Measurements from ENCODE around the gene ZC3H7B. TPM values are rescaled to one million over a fixed set of nuclear protein-coding genes. Genes with fewer than 3 reads are reported as not detected.
"Not testable (repeated sequence)": the region's sequence is repeated elsewhere in the genome, so short reads cannot be mapped to it uniquely, and the experiment has no call there.

The ZC3H7B gene, protein sequence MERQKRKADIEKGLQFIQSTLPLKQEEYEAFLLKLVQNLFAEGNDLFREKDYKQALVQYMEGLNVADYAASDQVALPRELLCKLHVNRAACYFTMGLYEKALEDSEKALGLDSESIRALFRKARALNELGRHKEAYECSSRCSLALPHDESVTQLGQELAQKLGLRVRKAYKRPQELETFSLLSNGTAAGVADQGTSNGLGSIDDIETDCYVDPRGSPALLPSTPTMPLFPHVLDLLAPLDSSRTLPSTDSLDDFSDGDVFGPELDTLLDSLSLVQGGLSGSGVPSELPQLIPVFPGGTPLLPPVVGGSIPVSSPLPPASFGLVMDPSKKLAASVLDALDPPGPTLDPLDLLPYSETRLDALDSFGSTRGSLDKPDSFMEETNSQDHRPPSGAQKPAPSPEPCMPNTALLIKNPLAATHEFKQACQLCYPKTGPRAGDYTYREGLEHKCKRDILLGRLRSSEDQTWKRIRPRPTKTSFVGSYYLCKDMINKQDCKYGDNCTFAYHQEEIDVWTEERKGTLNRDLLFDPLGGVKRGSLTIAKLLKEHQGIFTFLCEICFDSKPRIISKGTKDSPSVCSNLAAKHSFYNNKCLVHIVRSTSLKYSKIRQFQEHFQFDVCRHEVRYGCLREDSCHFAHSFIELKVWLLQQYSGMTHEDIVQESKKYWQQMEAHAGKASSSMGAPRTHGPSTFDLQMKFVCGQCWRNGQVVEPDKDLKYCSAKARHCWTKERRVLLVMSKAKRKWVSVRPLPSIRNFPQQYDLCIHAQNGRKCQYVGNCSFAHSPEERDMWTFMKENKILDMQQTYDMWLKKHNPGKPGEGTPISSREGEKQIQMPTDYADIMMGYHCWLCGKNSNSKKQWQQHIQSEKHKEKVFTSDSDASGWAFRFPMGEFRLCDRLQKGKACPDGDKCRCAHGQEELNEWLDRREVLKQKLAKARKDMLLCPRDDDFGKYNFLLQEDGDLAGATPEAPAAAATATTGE
- polyA plus RNA-seq, result 10 to 100 TPM; 13.9 to 23.1 TPM

DNA sequence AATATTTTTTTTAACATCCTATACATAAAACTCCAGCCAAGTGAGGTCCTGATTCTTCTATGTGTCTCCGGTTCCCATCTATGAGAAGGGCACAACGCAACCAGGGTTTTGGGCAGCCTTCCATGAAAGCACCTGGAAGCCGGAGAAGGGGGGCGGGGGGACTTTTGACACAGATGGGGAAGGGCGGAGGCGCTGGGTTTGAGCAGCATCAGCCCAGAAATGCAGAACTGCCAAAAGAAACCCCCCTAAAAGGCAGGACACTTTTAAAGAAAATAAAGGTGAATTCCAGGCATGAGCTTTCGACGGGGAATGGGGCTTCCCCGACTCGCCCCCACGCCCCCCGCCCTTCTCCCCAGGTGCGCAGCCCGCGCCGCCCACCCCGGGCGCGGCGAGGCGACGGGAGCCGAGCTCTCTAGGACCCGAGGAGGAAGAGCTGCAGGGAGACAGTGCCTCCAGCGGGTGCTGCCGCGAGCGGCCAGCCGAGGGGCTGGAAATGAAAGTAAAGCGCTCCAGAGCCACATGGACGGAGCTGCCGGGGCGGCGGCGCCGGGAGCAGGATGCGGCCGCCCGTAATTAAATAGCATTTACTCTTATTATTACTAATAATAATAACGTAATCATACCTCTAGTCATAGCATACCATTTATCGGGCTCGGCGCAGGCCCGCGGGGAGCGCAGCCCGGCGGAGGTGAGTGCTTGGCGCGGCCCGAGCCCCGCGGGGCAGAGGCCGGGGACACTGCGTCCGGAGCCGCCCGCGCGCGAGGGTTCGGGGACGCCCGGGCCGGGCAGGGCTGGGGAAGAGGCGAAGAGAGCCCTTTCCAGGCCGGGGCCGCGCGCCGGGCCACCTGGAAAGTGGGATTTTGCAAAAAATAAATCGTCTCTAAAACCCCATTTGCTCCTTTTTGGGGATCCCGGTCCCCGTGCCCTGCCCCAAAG is at the start of gene ZC3H7B:
Gene ZC3H7B (plus strand): TSS at position 441 of the 936 bp plus-strand sequence. CDS start 19,136 bp downstream, outside the sequence.
- Histone ChIP-seq H3K4me1 (ENCODE audit: control insufficient read depth in 2 of 2, insufficient read depth in 2 of 2, low read length in 1 of 2) (peaks cover 0 to 2% of the 10 kb centered on the region in 2 donors), H3K27me3 (ENCODE audit: control insufficient read depth in 1 of 2, insufficient read depth in 2 of 2, low read length in 2 of 2) (no peaks in the 10 kb centered on the region), H3K4me3 (ENCODE audit: low read depth in 1 of 2, low read length in 2 of 2) (peak within 1 kb of the TSS; percentile 66 to 85), H3K27ac (ENCODE audit: low read depth in 2 of 2, low read length in 1 of 2) (peak within 1 kb of the TSS; percentile 66 to 77), H3K36me3 (ENCODE audit: control insufficient read depth in 2 of 2, insufficient read depth in 2 of 2, low read length in 1 of 2) (no peaks in the 10 kb centered on the region), H3K9me3 (ENCODE audit: control insufficient read depth in 2 of 2, insufficient read depth in 1 of 2, low read depth in 1 of 2, low read length in 1 of 2) (no peaks in the 10 kb centered on the region)
- 0% methylated on average over 74 of the region's 74 CpGs for WGBS, 2 donors

DNA sequence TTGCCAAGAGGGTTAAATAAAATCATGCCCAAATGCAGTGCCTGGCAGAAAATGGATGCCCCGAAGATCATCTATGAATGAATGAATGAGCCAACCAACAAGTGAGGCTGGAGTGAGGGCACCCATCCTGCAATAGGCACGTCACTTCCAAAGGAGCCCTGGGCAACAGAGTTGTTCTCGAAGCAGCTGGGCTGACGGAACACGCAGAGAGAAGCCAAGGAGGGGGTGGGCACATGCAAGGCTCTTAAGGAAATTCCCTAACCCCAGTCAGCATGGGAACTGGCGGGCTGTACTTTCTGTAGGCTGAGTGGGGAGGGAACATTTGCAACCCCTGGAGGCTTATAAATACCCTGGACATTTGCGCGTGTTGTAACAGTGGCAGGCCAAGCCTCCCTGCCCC is 49.0 kb upstream of the ZC3H7B start:
- peaks cover 39 to 77% of the 10 kb centered on the region in 2 donors for H3K36me3 ChIP-seq (ENCODE audit: control insufficient read depth in 2 of 2, insufficient read depth in 2 of 2, low read length in 1 of 2)

DNA sequence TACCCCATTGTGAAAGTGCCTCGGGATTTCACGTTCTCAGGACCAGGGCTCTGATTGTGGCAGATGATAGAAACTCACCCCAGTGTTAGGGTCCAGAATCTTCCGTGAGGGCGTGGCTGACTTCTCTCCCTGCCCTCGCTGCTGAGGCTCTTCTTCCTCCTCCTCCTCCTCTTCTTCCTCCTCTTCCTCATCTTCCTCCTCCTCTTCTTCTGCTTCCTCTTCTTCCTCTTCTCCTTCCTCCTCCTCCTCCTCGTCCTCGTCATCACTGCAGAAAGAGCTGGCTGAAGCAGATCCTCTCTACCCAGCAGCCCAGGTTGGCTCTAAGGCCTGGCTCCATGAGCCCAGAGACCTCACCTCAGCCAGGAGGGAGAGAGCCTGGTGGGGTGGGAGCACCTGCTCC is 47.1 kb upstream of the ZC3H7B start:
- 91 to 94% methylated on average over 7 of the region's 7 CpGs for WGBS, 2 donors

More for the DNA sequence above, 49.0 kb upstream of the ZC3H7B start:
- Histone ChIP-seq H3K4me1 (ENCODE audit: control insufficient read depth in 2 of 2, insufficient read depth in 2 of 2, low read length in 1 of 2) (peaks cover 0 to 6% of the 10 kb centered on the region in 2 donors), H3K9me3 (ENCODE audit: control insufficient read depth in 2 of 2, insufficient read depth in 1 of 2, low read depth in 1 of 2, low read length in 1 of 2) (no peaks in the 10 kb centered on the region), H3K4me3 (ENCODE audit: low read depth in 1 of 2, low read length in 2 of 2) (no peak overlapping the region), H3K27me3 (ENCODE audit: control insufficient read depth in 1 of 2, insufficient read depth in 2 of 2, low read length in 2 of 2) (no peaks in the 10 kb centered on the region), H3K27ac (ENCODE audit: low read depth in 2 of 2, low read length in 1 of 2) (no peak overlapping the region)
- WGBS, 2 donors, result 88 to 93% methylated on average over 8 of the region's 8 CpGs

DNA sequence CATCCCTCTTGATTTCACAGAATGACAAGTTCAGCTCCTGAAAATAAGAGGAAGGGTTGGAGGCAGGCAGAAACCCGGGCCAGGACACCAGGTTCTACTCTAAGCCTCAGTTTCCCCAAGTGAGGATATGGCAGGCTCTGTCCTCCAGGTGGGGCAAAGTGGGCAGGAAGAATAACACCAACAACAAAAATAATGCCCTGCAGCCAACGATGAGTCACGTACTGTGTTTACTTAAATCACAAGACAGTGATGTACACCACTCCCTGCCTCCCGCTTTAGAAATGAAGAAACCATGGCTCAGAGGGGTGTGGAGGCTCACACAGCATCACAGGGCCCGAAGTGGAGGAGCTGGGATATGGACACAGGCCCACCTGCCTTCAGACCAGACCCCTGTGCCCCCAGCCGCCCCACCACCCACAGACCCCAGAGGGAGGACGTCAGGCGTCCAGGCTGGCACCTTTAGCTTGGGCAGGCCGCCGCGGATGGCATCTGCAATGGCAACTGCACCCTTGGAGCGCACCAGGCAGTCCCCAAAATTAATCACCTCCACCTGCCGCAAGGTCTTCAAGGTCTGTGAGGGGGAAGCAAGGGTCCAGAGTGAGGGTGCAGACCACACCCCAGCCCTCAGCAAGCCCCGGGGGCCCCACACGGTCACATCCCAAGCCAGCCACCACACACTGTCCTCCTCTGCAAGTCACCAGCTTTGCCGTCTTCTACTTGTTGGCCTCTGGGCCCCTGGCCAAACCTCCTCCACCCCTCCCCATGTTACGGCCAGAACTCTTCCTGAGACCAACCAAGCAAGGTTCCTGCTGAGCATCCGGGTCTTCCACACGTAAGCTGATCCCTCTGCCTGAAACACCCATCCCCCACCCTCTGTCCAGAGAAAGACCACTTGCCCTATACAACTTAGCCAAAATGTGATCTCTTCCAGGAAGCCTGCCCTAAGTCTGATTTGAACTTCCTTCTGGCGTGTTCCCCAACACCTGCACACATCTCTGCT is 44.8 kb upstream of the ZC3H7B start:
- no peaks in the 10 kb centered on the region for H3K27me3 ChIP-seq (ENCODE audit: control insufficient read depth in 1 of 2, insufficient read depth in 2 of 2, low read length in 2 of 2)
- H3K4me3 ChIP-seq (ENCODE audit: low read depth in 1 of 2, low read length in 2 of 2), result no peak overlapping the region
- peak overlapping the region in 1 of 2 donors; percentile 13 for H3K27ac ChIP-seq (ENCODE audit: low read depth in 2 of 2, low read length in 1 of 2)
- H3K4me1 ChIP-seq (ENCODE audit: control insufficient read depth in 2 of 2, insufficient read depth in 2 of 2, low read length in 1 of 2), result peaks cover 0 to 6% of the 10 kb centered on the region in 2 donors
- H3K9me3 ChIP-seq (ENCODE audit: control insufficient read depth in 2 of 2, insufficient read depth in 1 of 2, low read depth in 1 of 2, low read length in 1 of 2), result no peaks in the 10 kb centered on the region
- H3K36me3 ChIP-seq (ENCODE audit: control insufficient read depth in 2 of 2, insufficient read depth in 2 of 2, low read length in 1 of 2), result peaks cover 29 to 63% of the 10 kb centered on the region in 2 donors
- WGBS, 2 donors, result 73 to 74% methylated on average over 20 of the region's 20 CpGs

More for the DNA sequence above, 47.1 kb upstream of the ZC3H7B start:
- Histone ChIP-seq H3K36me3 (ENCODE audit: control insufficient read depth in 2 of 2, insufficient read depth in 2 of 2, low read length in 1 of 2) (peaks cover 36 to 72% of the 10 kb centered on the region in 2 donors), H3K9me3 (ENCODE audit: control insufficient read depth in 2 of 2, insufficient read depth in 1 of 2, low read depth in 1 of 2, low read length in 1 of 2) (no peaks in the 10 kb centered on the region), H3K4me3 (ENCODE audit: low read depth in 1 of 2, low read length in 2 of 2) (no peak overlapping the region), H3K27me3 (ENCODE audit: control insufficient read depth in 1 of 2, insufficient read depth in 2 of 2, low read length in 2 of 2) (no peaks in the 10 kb centered on the region), H3K4me1 (ENCODE audit: control insufficient read depth in 2 of 2, insufficient read depth in 2 of 2, low read length in 1 of 2) (peaks cover 0 to 6% of the 10 kb centered on the region in 2 donors), H3K27ac (ENCODE audit: low read depth in 2 of 2, low read length in 1 of 2) (no peak overlapping the region)

DNA sequence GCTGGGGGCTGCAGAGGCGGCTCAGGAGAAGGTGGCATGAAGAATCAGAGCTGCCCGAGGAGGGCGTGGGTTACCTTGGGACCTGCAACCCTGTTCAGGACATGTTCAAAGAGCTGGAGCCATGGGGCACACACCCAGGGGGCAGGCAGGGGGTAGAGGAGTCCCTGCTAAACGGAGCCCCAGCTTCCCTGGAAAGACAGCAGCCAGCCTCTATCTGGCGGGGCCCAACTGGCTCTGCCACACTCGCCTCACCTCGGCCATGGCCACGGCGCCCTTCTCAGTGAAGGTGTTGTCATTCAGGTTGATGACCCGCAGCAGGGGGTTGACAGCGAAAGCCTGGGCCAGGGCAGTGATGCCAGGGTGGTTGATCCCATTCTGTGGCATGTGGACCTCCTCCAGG is 43.6 kb upstream of the ZC3H7B start:
- H3K36me3 ChIP-seq (ENCODE audit: control insufficient read depth in 2 of 2, insufficient read depth in 2 of 2, low read length in 1 of 2), result peaks cover 26 to 69% of the 10 kb centered on the region in 2 donors
- H3K27me3 ChIP-seq (ENCODE audit: control insufficient read depth in 1 of 2, insufficient read depth in 2 of 2, low read length in 2 of 2), result no peaks in the 10 kb centered on the region
- WGBS, 2 donors, result 93 to 96% methylated on average over 11 of the region's 11 CpGs

DNA sequence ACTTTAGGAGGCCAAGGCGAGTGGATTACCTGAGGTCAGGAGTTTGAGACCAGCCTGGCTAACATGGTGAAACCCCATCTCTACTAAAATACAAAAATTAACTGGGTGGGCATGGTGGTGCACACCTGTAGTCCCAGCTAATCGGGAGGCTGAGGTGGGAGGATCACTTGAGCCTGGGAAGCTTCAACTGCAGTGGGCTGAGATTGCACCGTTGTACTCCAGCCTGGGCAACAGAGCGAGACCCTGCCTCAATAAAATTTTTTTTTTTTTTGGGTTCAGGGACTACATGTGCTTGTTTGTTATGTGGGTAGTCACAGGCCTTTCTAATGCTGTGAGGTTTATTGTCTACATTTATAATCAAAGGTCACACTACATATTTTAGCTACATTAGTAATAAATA is 41.6 kb upstream of the ZC3H7B start:
- H3K36me3 ChIP-seq (ENCODE audit: control insufficient read depth in 2 of 2, insufficient read depth in 2 of 2, low read length in 1 of 2), result peaks cover 24 to 77% of the 10 kb centered on the region in 2 donors
- not testable (repeated sequence) for H3K27ac ChIP-seq (ENCODE audit: low read depth in 2 of 2, low read length in 1 of 2); H3K9me3 ChIP-seq (ENCODE audit: control insufficient read depth in 2 of 2, insufficient read depth in 1 of 2, low read depth in 1 of 2, low read length in 1 of 2); H3K27me3 ChIP-seq (ENCODE audit: control insufficient read depth in 1 of 2, insufficient read depth in 2 of 2, low read length in 2 of 2); H3K4me3 ChIP-seq (ENCODE audit: low read depth in 1 of 2, low read length in 2 of 2); H3K4me1 ChIP-seq (ENCODE audit: control insufficient read depth in 2 of 2, insufficient read depth in 2 of 2, low read length in 1 of 2)
- WGBS, 2 donors, result 95 to 98% methylated on average over 4 of the region's 4 CpGs

More for the DNA sequence above, 43.6 kb upstream of the ZC3H7B start:
- H3K4me1 ChIP-seq (ENCODE audit: control insufficient read depth in 2 of 2, insufficient read depth in 2 of 2, low read length in 1 of 2), result peaks cover 0 to 6% of the 10 kb centered on the region in 2 donors
- H3K27ac ChIP-seq (ENCODE audit: low read depth in 2 of 2, low read length in 1 of 2), result no peak overlapping the region
- H3K9me3 ChIP-seq (ENCODE audit: control insufficient read depth in 2 of 2, insufficient read depth in 1 of 2, low read depth in 1 of 2, low read length in 1 of 2), result no peaks in the 10 kb centered on the region
- no peak overlapping the region for H3K4me3 ChIP-seq (ENCODE audit: low read depth in 1 of 2, low read length in 2 of 2)

DNA sequence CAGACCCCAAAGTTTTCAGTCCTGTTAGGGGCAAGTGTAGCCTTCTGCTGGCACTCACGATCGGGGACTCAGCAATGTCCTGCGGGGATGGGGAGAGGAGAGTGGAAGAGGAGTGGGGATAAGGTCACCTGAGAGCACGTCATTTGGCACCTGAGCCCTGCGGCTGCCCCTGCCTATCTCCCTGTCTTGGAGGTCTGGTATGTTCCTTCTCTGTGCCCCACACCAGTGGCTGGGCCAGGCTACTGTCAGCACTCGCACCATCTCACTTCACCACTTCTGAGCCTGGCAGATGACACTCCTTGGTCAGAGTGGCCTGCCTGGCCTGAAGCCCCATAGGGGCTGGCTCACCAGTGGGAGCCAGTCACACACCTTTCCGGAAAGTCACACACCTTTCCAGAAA is 40.5 kb upstream of the ZC3H7B start:
- 94 to 95% methylated on average over 7 of the region's 7 CpGs for WGBS, 2 donors
- Histone ChIP-seq H3K4me1 (ENCODE audit: control insufficient read depth in 2 of 2, insufficient read depth in 2 of 2, low read length in 1 of 2) (peaks cover 2 to 6% of the 10 kb centered on the region in 2 donors), H3K27me3 (ENCODE audit: control insufficient read depth in 1 of 2, insufficient read depth in 2 of 2, low read length in 2 of 2) (no peaks in the 10 kb centered on the region), H3K36me3 (ENCODE audit: control insufficient read depth in 2 of 2, insufficient read depth in 2 of 2, low read length in 1 of 2) (peaks cover 19 to 79% of the 10 kb centered on the region in 2 donors), H3K27ac (ENCODE audit: low read depth in 2 of 2, low read length in 1 of 2) (no peak overlapping the region), H3K4me3 (ENCODE audit: low read depth in 1 of 2, low read length in 2 of 2) (no peak overlapping the region), H3K9me3 (ENCODE audit: control insufficient read depth in 2 of 2, insufficient read depth in 1 of 2, low read depth in 1 of 2, low read length in 1 of 2) (no peaks in the 10 kb centered on the region)

DNA sequence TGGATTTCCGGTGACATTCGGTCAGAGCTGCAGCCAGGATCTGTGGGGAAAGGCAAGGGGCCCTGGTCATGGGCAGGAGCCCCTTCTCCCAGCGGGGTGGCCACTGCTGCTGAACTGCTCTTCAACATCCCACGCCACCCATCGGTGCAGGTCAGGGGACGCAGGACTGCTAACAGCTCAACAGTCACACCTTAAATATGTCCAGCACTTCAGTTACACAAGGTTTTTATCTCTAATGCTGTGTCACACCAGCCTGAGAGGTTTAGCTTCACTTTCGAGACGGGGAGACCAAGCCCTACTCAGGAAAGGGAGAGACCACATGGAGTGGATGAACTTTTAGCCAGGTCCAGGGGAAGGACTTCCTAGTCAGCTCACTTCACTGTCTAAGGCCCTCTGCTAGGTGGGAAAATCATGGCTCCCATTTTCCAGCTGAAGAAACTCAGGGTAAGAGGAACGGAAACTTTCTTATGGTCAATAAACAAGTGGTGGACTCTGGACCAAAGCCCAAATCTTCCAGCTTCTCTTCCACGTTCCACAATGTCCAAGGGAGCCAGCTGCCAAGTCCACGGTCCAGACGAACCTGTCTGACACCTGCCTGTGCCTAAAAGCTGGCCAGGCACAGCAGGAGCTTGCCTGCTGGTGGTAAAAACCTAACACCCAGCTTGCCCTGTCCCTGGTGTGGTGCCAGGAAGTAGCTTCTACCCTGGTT is 39.6 kb upstream of the ZC3H7B start:
- H3K27ac ChIP-seq (ENCODE audit: low read depth in 2 of 2, low read length in 1 of 2), result no peak overlapping the region
- no peaks in the 10 kb centered on the region for H3K27me3 ChIP-seq (ENCODE audit: control insufficient read depth in 1 of 2, insufficient read depth in 2 of 2, low read length in 2 of 2)
- H3K9me3 ChIP-seq (ENCODE audit: control insufficient read depth in 2 of 2, insufficient read depth in 1 of 2, low read depth in 1 of 2, low read length in 1 of 2), result no peaks in the 10 kb centered on the region
- H3K4me3 ChIP-seq (ENCODE audit: low read depth in 1 of 2, low read length in 2 of 2), result no peak overlapping the region
- peaks cover under 1 to 2% of the 10 kb centered on the region in 2 donors for H3K4me1 ChIP-seq (ENCODE audit: control insufficient read depth in 2 of 2, insufficient read depth in 2 of 2, low read length in 1 of 2)
- peaks cover 16 to 71% of the 10 kb centered on the region in 2 donors for H3K36me3 ChIP-seq (ENCODE audit: control insufficient read depth in 2 of 2, insufficient read depth in 2 of 2, low read length in 1 of 2)
- WGBS, 2 donors, result 67 to 76% methylated on average over 12 of the region's 12 CpGs

Data from esophagus (tissue), 2 donors.